IPS-18a (cell line): ENCODE results near the gene GRM4.

Experiments used
- H3K27ac ChIP-seq: one replicate; pipeline ENCODE4 v1.5.1; 2013; ENCODE audit warnings: low read length
- H3K27me3 ChIP-seq: one replicate; pipeline ENCODE4 v1.6.1; 2013; ENCODE audit warnings: mild to moderate bottlenecking, low read length; ENCODE audit not compliant: control insufficient read depth, insufficient read depth
- H3K36me3 ChIP-seq: one replicate; pipeline ENCODE4 v1.6.1; 2013; ENCODE audit warnings: low read depth, low read length; ENCODE audit not compliant: control insufficient read depth
- H3K4me1 ChIP-seq: one replicate; pipeline ENCODE4 v1.6.1; 2013; ENCODE audit warnings: low read depth, low read length; ENCODE audit not compliant: control insufficient read depth
- H3K4me3 ChIP-seq: one replicate; pipeline ENCODE4 v1.5.1; 2013; ENCODE audit warnings: low read length
- H3K9ac ChIP-seq: one replicate; pipeline ENCODE4 v1.6.1; 2013; ENCODE audit warnings: mild to moderate bottlenecking, low read length, moderate library complexity
- H3K9me3 ChIP-seq: one replicate; pipeline ENCODE4 v1.6.1; 2013; ENCODE audit warnings: low read depth, low read length; ENCODE audit not compliant: control insufficient read depth

Gene GRM4

DNA sequence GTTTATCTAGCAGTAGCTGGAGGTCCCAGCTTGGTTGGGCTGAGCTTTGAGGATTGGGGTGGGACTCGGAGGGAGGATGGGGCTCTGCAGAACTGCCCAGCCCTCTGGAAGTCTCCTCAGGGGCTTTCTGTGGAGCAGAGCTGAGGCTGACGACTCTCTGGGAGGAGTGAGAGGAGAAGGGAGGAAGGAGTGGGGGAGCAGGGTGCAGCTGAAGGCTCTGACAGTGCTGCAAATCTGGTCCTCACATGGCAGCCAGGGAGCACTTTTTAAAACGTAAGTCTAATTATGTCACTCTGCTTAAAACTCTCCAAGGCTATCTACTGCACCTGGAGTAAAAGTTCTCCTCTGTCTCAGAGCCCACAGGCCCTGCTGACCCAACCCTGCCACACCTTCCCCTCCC is 32.4 kb downstream of the GRM4 start:
- H3K9ac ChIP-seq: no peak overlapping the region
- no peaks in the 10 kb centered on the region for H3K4me1 ChIP-seq
- H3K9me3 ChIP-seq: no peaks in the 10 kb centered on the region
- no peaks in the 10 kb centered on the region for H3K27me3 ChIP-seq
- no peaks in the 10 kb centered on the region for H3K36me3 ChIP-seq
- H3K4me3 ChIP-seq: no peak overlapping the region
- no peak overlapping the region for H3K27ac ChIP-seq

DNA sequence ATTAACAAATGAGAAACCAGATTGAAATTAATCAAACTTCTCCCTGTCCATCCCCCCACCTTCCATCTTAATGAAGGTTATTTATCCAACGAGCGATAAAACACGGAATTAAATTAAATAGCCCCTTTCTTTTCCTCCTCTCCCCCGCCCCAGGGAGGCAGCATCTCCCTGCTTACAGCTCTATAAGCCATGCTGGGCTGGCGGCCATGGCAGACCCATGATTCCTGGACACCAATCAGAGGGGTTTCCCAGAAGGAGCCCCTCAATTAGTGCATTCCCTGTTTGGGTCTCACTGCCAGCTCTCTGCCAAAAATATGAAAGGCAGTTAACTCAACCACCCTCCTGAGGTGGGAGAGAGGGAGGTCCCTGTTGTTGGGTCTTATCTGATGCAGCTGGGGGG is 33.8 kb downstream of the GRM4 start:
- Histone ChIP-seq H3K9me3 (no peaks in the 10 kb centered on the region), H3K4me1 (no peaks in the 10 kb centered on the region), H3K36me3 (no peaks in the 10 kb centered on the region), H3K27ac (no peak overlapping the region), H3K27me3 (no peaks in the 10 kb centered on the region), H3K4me3 (no peak overlapping the region), H3K9ac (no peak overlapping the region)

DNA sequence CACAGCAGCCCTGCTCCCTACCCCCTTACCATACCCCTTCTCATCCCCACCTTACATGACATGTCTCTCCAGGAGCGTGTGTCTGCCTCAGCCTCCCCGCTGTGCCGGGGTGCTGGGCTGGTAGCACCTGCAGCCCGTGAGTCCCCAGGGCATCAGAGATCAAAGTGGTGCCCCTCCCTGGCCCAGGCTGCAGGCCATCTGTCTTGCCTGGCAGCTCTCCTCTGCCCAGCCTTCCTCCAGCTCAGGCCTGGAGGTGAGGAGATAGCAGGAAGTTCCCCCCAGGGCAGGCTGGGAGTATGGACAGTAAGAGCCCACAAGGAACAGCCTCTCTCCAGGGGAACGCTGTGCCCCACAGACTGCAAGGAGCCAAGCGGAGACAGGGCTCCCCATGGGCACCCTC is 35.3 kb downstream of the GRM4 start:
- no peaks in the 10 kb centered on the region for H3K27me3 ChIP-seq

DNA sequence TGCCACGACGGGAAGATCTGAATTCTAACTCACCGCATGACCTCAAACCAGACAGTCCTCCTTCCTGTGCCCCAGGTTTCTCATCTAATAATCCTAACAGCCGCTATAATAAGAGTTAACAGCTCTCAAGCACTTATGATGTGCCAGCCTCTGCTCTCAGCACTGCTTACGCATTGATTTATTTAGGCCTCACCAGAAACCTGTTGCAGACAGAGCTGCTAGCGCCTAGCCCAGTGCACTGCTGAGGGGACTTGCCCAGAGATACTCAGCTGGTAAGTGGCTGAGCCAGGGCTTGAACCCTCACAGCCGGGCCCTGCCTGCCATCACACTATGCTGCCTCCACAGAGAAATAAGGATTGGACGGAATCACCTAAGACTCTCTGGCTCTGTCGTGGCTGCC is 37.7 kb downstream of the GRM4 start:
- Histone ChIP-seq H3K4me3 (no peak overlapping the region), H3K27ac (no peak overlapping the region), H3K36me3 (no peaks in the 10 kb centered on the region), H3K9me3 (no peaks in the 10 kb centered on the region), H3K4me1 (no peaks in the 10 kb centered on the region), H3K9ac (no peak overlapping the region), H3K27me3 (no peaks in the 10 kb centered on the region)

More for the DNA sequence above, 35.3 kb downstream of the GRM4 start:
- Histone ChIP-seq H3K9me3 (no peaks in the 10 kb centered on the region), H3K36me3 (no peaks in the 10 kb centered on the region), H3K9ac (no peak overlapping the region), H3K4me3 (no peak overlapping the region), H3K4me1 (no peaks in the 10 kb centered on the region), H3K27ac (no peak overlapping the region)

DNA sequence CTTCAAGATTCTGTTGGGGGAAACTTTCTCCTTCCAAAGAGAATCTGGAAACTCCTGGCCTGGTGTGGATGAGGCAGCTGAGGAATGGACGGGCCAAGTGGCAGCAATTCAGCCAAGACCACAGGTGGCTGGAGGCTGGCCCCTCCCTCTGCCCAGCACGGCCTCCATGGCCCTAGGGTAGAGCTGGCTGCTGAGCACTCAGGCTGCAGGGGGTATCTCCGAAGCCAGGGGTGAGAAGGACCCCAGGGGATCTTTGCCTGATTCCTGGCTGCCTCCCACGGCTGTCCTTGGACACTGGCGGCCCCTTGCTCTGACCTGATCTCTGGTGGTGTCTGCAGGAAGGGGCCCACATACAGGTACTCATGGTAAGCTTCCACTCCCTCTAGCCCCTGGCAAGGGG is 39.0 kb downstream of the GRM4 start:
- H3K27ac ChIP-seq: no peak overlapping the region
- H3K4me1 ChIP-seq: no peaks in the 10 kb centered on the region
- H3K9ac ChIP-seq: no peak overlapping the region
- no peaks in the 10 kb centered on the region for H3K36me3 ChIP-seq
- no peak overlapping the region for H3K4me3 ChIP-seq
- H3K27me3 ChIP-seq: no peaks in the 10 kb centered on the region
- no peaks in the 10 kb centered on the region for H3K9me3 ChIP-seq

DNA sequence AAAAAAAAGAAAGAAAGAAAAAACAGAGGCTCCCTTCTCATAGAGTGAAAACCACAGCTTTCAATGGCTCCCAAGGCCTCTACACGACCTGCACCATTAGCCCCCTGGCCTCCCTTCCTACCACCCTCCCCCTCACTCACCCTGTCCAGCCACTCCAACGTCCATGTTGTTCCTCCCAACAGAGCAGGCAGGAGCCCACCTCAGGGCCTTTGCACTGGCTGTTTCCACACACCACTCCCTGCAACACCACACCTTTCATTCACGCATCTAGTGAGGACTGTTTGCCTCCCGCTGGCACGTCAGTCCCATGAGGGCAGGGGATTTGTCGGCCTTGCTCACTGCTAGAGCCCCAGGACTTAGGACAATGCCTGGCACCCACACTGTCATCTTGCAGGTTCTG is 39.5 kb downstream of the GRM4 start:
- H3K4me1 ChIP-seq: no peaks in the 10 kb centered on the region
- H3K9me3 ChIP-seq: no peaks in the 10 kb centered on the region
- H3K36me3 ChIP-seq: no peaks in the 10 kb centered on the region
- no peak overlapping the region for H3K27ac ChIP-seq
- H3K27me3 ChIP-seq: no peaks in the 10 kb centered on the region
- H3K9ac ChIP-seq: no peak overlapping the region
- no peak overlapping the region for H3K4me3 ChIP-seq

DNA sequence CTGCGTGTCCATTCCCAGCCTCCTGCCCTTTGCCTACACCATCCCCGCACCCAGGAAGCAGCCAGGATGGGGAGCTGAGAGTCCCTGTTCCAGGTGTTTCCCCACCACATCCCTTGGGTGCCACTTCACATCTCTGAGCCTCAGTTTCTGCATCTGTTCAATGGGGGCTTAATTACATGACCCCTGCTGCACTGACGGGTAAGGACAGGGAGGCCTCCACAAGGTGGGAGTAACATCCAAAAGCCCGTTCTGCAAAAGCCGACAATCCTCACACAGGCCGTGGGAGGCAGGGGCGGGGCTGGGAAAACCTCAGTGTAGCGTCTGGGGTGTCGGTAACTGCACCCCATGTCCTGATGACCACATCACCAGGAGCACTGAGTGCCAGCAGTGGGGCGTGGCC is 41.3 kb downstream of the GRM4 start:
- Histone ChIP-seq H3K9me3 (no peaks in the 10 kb centered on the region), H3K4me1 (no peaks in the 10 kb centered on the region), H3K27me3 (no peaks in the 10 kb centered on the region), H3K36me3 (no peaks in the 10 kb centered on the region), H3K27ac (no peak overlapping the region), H3K4me3 (no peak overlapping the region), H3K9ac (no peak overlapping the region)

DNA sequence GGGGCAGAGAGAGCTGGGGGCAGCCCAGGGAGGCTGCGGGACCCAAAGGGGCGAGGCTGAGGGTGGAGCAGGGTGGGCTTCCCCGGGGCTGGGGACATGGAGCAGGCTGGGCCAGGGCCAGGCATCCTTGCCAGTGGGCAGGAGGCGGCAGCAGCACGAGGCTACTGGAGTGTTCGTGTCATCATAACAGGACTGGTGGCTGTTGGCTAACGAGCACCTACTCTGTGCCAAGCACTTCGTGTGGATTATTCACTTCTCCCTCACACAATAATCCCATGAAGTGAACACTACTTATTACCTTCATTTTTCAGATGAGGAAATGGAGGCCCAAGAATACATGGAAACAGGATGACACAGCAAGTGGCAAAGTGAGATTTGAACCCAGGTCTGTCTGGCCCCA is 41.7 kb downstream of the GRM4 start:
- Histone ChIP-seq H3K9me3 (no peaks in the 10 kb centered on the region), H3K9ac (no peak overlapping the region), H3K36me3 (no peaks in the 10 kb centered on the region), H3K27me3 (no peaks in the 10 kb centered on the region), H3K4me1 (no peaks in the 10 kb centered on the region), H3K27ac (no peak overlapping the region), H3K4me3 (no peak overlapping the region)

DNA sequence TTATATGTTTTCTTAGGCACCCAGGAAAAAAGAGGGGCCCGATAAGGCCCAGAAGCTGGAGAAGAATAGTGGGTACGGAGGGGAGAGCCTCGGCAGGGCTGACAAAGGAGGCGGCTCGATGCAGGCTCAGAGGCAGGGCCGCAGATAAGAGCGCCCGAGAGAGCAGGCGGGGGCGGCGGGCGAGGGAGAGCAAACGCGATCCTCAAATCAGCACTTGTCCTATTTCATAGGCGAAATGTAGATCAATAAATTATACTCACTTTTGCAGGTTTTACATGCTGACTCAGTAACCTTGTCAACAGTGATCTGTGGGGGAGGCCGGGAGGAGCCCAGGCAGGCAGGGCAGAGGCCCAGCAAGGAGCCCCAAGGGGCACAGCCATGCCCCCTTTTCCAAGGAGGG is 42.6 kb downstream of the GRM4 start:
- no peaks in the 10 kb centered on the region for H3K9me3 ChIP-seq
- no peaks in the 10 kb centered on the region for H3K27me3 ChIP-seq
- no peaks in the 10 kb centered on the region for H3K4me1 ChIP-seq
- no peak overlapping the region for H3K9ac ChIP-seq
- no peak overlapping the region for H3K27ac ChIP-seq
- no peaks in the 10 kb centered on the region for H3K36me3 ChIP-seq
- no peak overlapping the region for H3K4me3 ChIP-seq

DNA sequence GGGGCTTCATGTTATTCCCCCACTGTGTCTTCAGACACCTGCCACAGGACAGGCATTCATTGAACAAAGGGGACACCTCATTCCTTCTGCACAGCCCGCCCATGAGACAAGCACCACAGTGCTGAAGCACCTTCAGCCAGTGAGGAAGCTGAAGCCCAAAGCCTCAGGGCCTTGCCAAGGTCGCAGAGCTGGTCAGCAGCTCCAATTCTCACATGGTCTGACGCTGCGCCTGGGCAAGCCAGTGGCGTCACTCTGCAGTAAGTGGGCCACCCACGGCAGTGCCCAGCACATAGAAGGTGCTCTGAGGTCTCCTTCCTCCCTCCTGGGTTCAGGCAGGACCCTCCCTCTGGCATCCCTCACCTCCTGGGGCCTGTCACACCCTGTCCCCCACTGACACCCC is 43.2 kb downstream of the GRM4 start:
- no peak overlapping the region for H3K4me3 ChIP-seq
- H3K27me3 ChIP-seq: no peaks in the 10 kb centered on the region
- H3K9me3 ChIP-seq: no peaks in the 10 kb centered on the region
- no peak overlapping the region for H3K27ac ChIP-seq
- H3K9ac ChIP-seq: no peak overlapping the region
- no peaks in the 10 kb centered on the region for H3K36me3 ChIP-seq
- H3K4me1 ChIP-seq: no peaks in the 10 kb centered on the region

DNA sequence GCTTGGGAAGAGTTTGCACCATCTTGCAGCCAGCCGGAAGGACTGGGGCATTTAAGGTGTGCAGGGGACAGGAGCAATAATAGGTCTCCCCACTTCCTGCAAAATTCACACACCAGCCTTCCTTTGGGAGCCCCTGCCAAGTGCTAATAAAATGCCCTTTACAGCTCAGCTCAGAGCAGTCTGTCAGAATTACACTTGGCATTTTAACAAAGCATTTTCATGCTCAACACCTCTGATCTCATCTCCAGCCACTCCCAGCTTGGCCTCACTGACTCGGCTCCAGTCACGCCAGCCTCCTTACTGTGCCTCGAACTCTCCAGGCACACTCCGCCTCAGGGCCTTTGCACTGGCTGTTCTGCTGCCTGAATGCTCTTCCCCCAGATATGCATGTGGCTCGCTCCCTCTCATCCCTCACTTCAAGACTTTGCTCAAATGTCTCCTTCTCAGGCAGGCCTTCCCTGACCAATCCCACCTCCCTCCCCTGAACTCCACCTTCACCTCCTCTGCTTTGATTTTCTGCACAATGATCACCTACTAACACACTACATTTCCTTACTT is 43.7 kb downstream of the GRM4 start:
- no peak overlapping the region for H3K4me3 ChIP-seq
- no peaks in the 10 kb centered on the region for H3K9me3 ChIP-seq
- H3K36me3 ChIP-seq: no peaks in the 10 kb centered on the region
- no peak overlapping the region for H3K9ac ChIP-seq
- no peak overlapping the region for H3K27ac ChIP-seq
- no peaks in the 10 kb centered on the region for H3K27me3 ChIP-seq
- H3K4me1 ChIP-seq: no peaks in the 10 kb centered on the region

DNA sequence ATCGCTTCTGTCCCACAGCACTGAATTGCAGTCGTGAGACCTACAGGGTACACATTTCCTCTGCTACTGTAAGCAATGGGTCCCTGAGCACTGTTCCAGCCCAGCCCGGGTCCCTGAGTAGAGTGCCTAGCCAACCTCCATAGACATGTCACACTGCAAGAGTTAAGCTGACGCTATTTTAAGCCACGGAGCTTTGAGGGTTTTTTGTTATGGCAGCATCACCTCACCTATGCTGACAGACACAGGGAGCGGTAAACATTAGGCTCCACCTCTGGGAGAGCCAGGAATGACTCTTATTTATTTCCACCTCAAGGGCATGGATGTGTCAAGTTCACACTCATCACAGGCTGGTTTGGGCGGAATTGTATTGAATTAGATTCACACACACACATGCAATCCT is 45.1 kb downstream of the GRM4 start:
- no peaks in the 10 kb centered on the region for H3K9me3 ChIP-seq
- H3K27ac ChIP-seq: no peak overlapping the region
- H3K27me3 ChIP-seq: no peaks in the 10 kb centered on the region
- no peaks in the 10 kb centered on the region for H3K36me3 ChIP-seq
- no peak overlapping the region for H3K4me3 ChIP-seq
- H3K4me1 ChIP-seq: no peaks in the 10 kb centered on the region
- no peak overlapping the region for H3K9ac ChIP-seq
